GM18499 (cell line): ENCODE results near the gene TBC1D22A.
"Not testable (repeated sequence)": the region's sequence is repeated elsewhere in the genome, so short reads cannot be mapped to it uniquely, and the experiment has no call there.

ENCODE experiments used
- ATAC-seq: cut with Tn5 transposase; IDR thresholded peaks from one replicate; pipeline ENCODE4 v1.9.1; 2021; ENCODE audit warnings: moderate number of reproducible peaks; ENCODE audit not compliant: insufficient read depth, unreplicated experiment

TBC1D22A gene

GRCh38 chr22:46976598-46976997 lies 214.1 kb downstream of the TBC1D22A start:
- no peak for ATAC-seq

DNA sequence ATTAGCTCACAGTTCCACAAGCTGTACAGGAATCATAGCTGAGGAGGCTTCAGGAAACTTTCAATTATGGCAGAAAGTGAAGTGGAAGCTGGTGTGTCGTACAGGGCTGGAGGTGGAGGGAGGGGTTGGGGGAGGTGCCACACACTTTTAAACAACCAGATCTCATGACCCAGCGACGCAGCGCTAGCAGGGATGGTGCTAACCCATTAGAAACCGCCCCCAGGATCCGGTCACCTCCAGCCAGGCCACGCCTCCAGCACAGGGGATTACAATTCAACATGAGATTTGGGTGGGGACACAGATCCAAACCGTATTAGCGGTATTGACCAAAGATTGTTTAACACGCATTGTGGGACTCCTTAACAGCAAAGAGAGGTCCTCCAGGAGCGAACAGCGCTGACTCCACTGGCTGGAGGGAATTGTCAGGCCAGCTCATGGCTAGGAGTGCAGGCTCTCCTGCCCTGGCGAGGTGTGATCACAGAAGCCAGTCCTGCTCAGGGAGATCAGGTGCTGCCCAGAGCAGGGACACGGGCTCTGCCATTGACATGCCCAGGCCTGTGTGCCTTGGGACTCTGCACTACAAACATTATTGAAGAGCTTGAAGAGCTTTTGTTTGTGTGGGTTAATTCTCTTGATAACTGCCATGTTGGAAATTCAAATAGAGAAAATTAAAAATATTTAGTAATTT lies 215.3 kb downstream of the TBC1D22A start:
- ATAC-seq: no peak

GRCh38 chr22:46978668-46979067 lies 216.2 kb downstream of the TBC1D22A start:
- not testable (repeated sequence) for ATAC-seq

DNA sequence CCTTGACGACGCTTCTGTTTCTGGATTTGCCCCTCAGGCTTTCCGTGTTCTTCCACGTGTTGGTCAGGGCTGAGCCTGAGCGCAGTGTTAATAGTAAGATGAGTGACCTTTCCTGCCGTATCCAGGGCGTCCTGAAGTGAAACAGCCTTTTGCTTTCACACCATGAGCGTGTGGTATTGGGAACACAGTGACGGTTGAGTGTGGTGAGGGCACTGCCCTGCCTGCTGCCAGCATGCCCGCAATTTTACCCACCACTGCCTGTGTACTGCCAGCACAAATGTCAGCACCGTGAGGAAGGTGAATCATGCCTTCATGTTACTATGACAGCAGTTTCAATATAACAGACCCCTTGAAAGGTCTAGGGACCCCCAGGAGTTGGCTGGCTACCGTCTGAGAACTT lies 217.1 kb downstream of the TBC1D22A start:
- ATAC-seq: no peak

DNA sequence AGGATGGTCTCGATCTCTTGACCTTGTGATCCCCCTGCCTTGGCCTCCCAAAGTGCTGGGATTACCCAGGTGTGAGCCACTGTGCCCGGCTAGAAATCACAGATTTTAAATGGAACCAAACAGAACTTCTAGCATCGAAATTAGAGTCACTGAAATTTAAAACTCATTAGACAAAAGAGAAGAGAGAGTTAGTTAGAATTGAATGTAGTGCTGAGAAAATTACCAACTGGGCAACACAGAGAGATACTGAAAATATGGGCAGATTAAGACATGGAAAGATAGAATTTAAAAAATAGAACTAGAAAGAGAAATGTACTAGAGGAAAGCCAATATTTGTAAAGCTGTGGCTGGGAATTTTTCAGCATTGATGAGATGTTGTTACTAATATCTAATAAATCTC lies 217.9 kb downstream of the TBC1D22A start:
- ATAC-seq: no peak

GRCh38 chr22:46982635-46983034 lies 220.2 kb downstream of the TBC1D22A start:
- no peak for ATAC-seq

DNA sequence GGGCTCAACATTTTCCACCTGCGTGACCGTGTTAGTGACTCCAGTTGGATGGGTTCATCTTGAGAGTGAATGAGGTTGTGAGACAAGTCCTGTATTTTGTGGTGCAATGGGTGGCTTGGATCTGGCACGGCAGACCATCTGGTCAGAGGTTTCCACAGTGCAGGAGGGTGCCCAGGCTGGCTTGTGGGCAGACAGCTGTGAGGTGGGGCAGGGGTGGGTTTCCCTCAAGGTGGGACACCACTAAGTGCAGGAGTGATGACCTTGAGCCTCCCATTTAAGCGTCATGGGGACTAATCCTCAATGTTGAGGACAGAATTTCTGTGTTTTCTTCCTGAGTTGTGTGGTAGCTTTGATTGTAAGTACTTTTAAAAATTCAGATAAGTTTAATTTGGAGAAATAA lies 220.6 kb downstream of the TBC1D22A start:
- ATAC-seq: no peak

GRCh38 chr22:46984751-46985506 lies 222.5 kb downstream of the TBC1D22A start:
- no peak for ATAC-seq

- no peak for ATAC-seq
These were observed 223.0 kb downstream of the TBC1D22A start for GRCh38 chr22:46985507-46985882.

DNA sequence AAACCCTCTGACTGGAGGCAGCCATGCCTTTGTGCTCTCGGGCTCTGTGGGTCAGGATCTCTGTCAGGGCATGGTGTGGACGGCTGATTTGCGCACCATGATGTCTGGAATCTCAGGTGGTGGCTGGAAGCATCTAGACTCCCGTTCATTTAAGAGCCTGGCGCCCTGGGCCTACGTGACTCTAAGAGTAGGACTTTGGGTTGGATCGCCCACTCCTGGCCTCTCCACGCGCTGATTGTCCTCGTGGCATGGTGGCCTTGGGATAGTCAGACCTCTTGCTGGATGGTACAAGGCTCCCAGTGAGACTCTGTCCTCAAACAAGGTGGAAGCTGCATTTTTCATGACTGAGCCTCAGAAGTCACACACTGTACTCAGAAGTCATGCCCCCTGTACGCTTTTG lies 224.3 kb downstream of the TBC1D22A start:
- ATAC-seq: no peak

- ATAC-seq: no peak
These were observed 228.6 kb downstream of the TBC1D22A start for GRCh38 chr22:46990937-46991550.

- ATAC-seq: no peak
These were observed 229.2 kb downstream of the TBC1D22A start for GRCh38 chr22:46991666-46992065.

GRCh38 chr22:46992121-46992731 lies 229.8 kb downstream of the TBC1D22A start:
- no peak for ATAC-seq

- ATAC-seq: no peak
These were observed 231.2 kb downstream of the TBC1D22A start for GRCh38 chr22:46993633-46994032.

- ATAC-seq: no peak
These were observed 231.8 kb downstream of the TBC1D22A start for GRCh38 chr22:46994265-46994664.

DNA sequence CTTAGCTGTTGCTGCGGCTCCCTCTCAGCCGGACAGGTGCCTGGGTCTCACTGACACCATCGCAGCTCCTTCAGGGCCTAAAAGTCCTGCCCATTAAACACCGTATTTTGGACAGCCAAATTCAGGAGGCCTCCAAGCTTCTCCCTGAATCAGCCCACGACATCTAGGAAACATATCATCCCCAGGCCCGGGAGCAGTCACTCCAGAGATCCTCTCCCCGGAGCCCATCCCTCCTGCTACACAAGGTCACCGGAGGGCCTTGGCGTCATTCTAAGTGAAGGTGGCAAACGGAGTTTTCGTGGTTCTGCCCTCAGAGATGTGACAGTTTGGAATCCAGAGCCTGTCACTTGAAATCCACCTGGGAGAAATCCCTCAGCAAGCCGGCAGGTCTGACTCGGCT lies 232.5 kb downstream of the TBC1D22A start:
- ATAC-seq: no peak

DNA sequence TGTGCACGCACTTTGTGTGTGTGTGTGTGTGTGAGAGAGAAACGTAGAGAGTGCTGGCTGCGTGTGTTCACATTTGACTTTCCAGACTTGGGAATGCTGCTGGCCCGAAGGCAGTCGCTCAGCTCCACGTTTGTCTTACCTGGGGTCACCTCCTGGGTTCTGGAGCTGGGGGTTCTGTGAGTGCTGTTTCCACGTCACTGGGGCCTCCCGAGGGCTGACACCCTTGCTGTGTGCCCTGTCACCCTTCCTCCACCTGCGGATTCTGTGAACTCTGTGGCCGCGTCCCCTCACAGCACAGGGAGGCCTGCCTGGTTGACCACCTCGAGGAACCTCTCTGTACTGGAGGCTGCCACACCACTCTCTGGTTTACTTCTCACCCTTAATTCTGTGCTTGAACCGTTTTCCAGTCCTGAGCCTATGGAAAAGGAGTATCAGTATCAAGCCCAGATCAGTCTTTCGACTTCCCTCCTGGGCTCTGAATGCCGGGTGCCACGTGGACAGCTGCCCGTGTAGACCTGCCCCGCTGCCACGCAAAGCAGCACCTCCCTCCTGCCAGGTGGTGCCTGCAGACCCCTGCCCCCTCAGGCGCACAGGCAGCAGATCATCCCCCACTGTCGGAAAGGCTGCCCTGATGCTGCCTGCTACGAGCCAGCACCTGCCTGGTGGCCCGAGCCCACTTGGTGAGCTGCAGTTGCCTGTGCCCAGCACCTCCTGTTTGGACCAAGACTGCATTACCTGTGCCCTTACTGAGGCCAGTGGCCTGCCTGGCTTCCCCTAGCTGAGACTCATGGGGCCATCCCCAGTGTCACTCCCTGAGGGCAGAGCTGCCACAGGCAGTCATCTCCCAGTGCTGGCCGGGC lies 233.3 kb downstream of the TBC1D22A start:
- ATAC-seq: no peak

GRCh38 chr22:46996595-46997310 lies 234.3 kb downstream of the TBC1D22A start:
- ATAC-seq: no peak

DNA sequence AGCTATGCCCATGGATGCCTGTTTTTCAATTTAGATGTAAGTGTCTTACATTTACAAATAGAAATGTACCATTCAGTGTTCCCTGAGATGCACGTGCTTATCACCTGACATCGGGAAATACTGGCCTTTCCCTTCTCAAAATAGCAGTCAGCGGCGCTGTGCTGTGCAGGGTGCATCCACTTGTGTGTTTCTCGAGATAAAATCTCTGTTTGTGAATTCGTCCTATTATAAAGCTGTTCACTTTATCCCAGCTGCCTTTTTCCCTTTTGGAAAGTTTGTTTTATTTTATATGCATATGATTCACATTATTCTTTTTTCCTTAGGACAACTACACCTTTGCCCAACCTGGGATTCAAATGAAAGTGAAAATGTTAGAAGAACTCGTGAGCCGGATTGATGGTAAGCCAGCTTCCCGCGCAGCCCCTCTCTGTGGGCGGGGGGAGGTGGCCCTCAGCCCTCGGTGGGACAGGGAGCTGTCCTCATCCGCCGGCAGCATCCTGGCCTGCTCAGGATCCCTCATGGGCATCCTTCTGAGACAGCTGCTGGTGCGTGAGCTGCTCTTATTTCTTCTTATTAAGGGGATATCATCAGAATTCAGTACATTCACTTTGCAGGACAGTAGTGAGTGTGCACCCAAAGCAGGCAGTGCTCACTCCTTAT lies 235.0 kb downstream of the TBC1D22A start:
- no peak for ATAC-seq
